GM18909 (cell line): ENCODE data around the gene HECW1.
"Not testable (repeated sequence)": the region's sequence is repeated elsewhere in the genome, so short reads cannot be mapped to it uniquely, and the experiment has no call there.

Experiments
- ATAC-seq: cut with Tn5 transposase; IDR thresholded peaks from one replicate; pipeline ENCODE4 v1.9.1; 2021; ENCODE audit warnings: mild to moderate bottlenecking; ENCODE audit not compliant: unreplicated experiment, poor library complexity

Gene HECW1

GRCh38 chr7:43111630-43112458 is 603 bp upstream of the HECW1 start:
- ATAC-seq: no peak

GRCh38 chr7:43112941-43113621 is 634 bp downstream of the HECW1 start:
- no peak for ATAC-seq

GRCh38 chr7:43113622-43114457 is 1.4 kb downstream of the HECW1 start:
- ATAC-seq: no peak

GRCh38 chr7:43114458-43114780 is 2.0 kb downstream of the HECW1 start:
- no peak for ATAC-seq

- ATAC-seq: no peak
Measured at GRCh38 chr7:43116451-43116850, 4.0 kb downstream of the HECW1 start.

- no peak for ATAC-seq
Measured at GRCh38 chr7:43117095-43117494, 4.6 kb downstream of the HECW1 start.

GRCh38 chr7:43117861-43118260 is 5.4 kb downstream of the HECW1 start:
- ATAC-seq: no peak

- ATAC-seq: no peak
Measured at GRCh38 chr7:43118313-43118712, 5.9 kb downstream of the HECW1 start.

GRCh38 chr7:43119371-43120075 is 7.1 kb downstream of the HECW1 start:
- ATAC-seq: no peak

GRCh38 chr7:43121973-43122372 is 9.5 kb downstream of the HECW1 start:
- ATAC-seq: no peak

GRCh38 chr7:43123457-43123856 is 11.0 kb downstream of the HECW1 start:
- ATAC-seq: no peak

GRCh38 chr7:43124388-43124787 is 11.9 kb downstream of the HECW1 start:
- ATAC-seq: no peak

- ATAC-seq: no peak
Measured at GRCh38 chr7:43130347-43130746, 17.9 kb downstream of the HECW1 start.

GRCh38 chr7:43135129-43135528 is 22.7 kb downstream of the HECW1 start:
- no peak for ATAC-seq

- no peak for ATAC-seq
Measured at GRCh38 chr7:43136064-43136463, 23.6 kb downstream of the HECW1 start.

- not testable (repeated sequence) for ATAC-seq
Measured at GRCh38 chr7:43137121-43137744, 24.8 kb downstream of the HECW1 start.

- no peak for ATAC-seq
Measured at GRCh38 chr7:43137811-43138210, 25.4 kb downstream of the HECW1 start.

GRCh38 chr7:43138710-43139109 is 26.3 kb downstream of the HECW1 start:
- ATAC-seq: no peak

GRCh38 chr7:43139137-43139536 is 26.7 kb downstream of the HECW1 start:
- ATAC-seq: no peak

- no peak for ATAC-seq
Measured at GRCh38 chr7:43140186-43140585, 27.7 kb downstream of the HECW1 start.
